Erythroblast (primary cell): Measurements from ENCODE around the gene SPOP.

Source experiments
- GATA1 ChIP-seq: IDR thresholded peaks from 2 replicates; pipeline ENCODE4 v1.6.1; 2011; ENCODE audit warnings: low read depth, mild to moderate bottlenecking, control low read depth, low read length, moderate library complexity
- POLR2A ChIP-seq: IDR thresholded peaks from 2 replicates; pipeline ENCODE4 v1.6.1; 2011; ENCODE audit warnings: mild to moderate bottlenecking, low read length

GRCh38 chr17:49576917-49577649, 100.8 kb downstream of the SPOP start:
- TF ChIP-seq POLR2A (no peak), GATA1 (no peak)
